ENCODE results near the gene CHMP6. TPM values are rescaled to one million over a fixed set of nuclear protein-coding genes. Genes with fewer than 3 reads are reported as not detected.
"Not testable (repeated sequence)": the region's sequence is repeated elsewhere in the genome, so short reads cannot be mapped to it uniquely, and the experiment has no call there.

Gene CHMP6
- total RNA-seq, 1 donor from 2014 or later, result 29.1 TPM

- DNase-seq (ENCODE audit: extremely low spot score, unreplicated experiment), result no peak
- Mint-ChIP-seq H3K27ac (no peak overlapping the region), H3K4me3 (no peak overlapping the region), H3K36me3 (no peaks in the 10 kb centered on the region), H3K4me1 (ENCODE audit: unreplicated experiment) (peaks cover 25% of the 10 kb centered on the region), H3K27me3 (peaks cover 10% of the 10 kb centered on the region), H3K9me3 (no peaks in the 10 kb centered on the region)
- no peak for TF ChIP-seq CTCF (conservative IDR thresholded peaks at IDR 0.05)
Observed at GRCh38 chr17:81026266-81027036, 34.8 kb downstream of the CHMP6 start.

- no peaks in the 10 kb centered on the region for H3K9me3 Mint-ChIP-seq
- no peak overlapping the region for H3K4me3 Mint-ChIP-seq
- no peak for TF ChIP-seq CTCF (conservative IDR thresholded peaks at IDR 0.05)
- no peak overlapping the region for H3K27ac Mint-ChIP-seq
- DNase-seq (ENCODE audit: extremely low spot score, unreplicated experiment), result no peak
- peaks cover 23% of the 10 kb centered on the region for H3K4me1 Mint-ChIP-seq (ENCODE audit: unreplicated experiment)
- no peaks in the 10 kb centered on the region for H3K36me3 Mint-ChIP-seq
- H3K27me3 Mint-ChIP-seq, result peaks cover 10% of the 10 kb centered on the region
Observed at GRCh38 chr17:81027038-81027437, 35.4 kb downstream of the CHMP6 start.

GRCh38 chr17:81027591-81028505 is 36.2 kb downstream of the CHMP6 start:
- Mint-ChIP-seq H3K27ac (no peak overlapping the region), H3K9me3 (no peaks in the 10 kb centered on the region), H3K4me1 (ENCODE audit: unreplicated experiment) (peaks cover 19% of the 10 kb centered on the region), H3K36me3 (no peaks in the 10 kb centered on the region), H3K27me3 (peaks cover 10% of the 10 kb centered on the region), H3K4me3 (no peak overlapping the region)
- no peak for TF ChIP-seq CTCF (conservative IDR thresholded peaks at IDR 0.05)
- DNase-seq (ENCODE audit: extremely low spot score, unreplicated experiment), result no peak

GRCh38 chr17:81028506-81028858 is 36.8 kb downstream of the CHMP6 start:
- Mint-ChIP-seq H3K4me1 (ENCODE audit: unreplicated experiment) (peaks cover 22% of the 10 kb centered on the region), H3K36me3 (no peaks in the 10 kb centered on the region), H3K27ac (no peak overlapping the region), H3K9me3 (no peaks in the 10 kb centered on the region), H3K27me3 (peaks cover 10% of the 10 kb centered on the region), H3K4me3 (no peak overlapping the region)
- DNase-seq (ENCODE audit: extremely low spot score, unreplicated experiment), result no peak
- no peak for TF ChIP-seq CTCF (conservative IDR thresholded peaks at IDR 0.05)

GRCh38 chr17:81029859-81030258 is 38.2 kb downstream of the CHMP6 start:
- no peaks in the 10 kb centered on the region for H3K36me3 Mint-ChIP-seq
- H3K4me1 Mint-ChIP-seq (ENCODE audit: unreplicated experiment), result peaks cover 24% of the 10 kb centered on the region
- H3K27ac Mint-ChIP-seq, result no peak overlapping the region
- no peak for DNase-seq (ENCODE audit: extremely low spot score, unreplicated experiment)
- no peaks in the 10 kb centered on the region for H3K9me3 Mint-ChIP-seq
- no peak overlapping the region for H3K4me3 Mint-ChIP-seq
- peaks cover 10% of the 10 kb centered on the region for H3K27me3 Mint-ChIP-seq
- no peak for TF ChIP-seq CTCF (conservative IDR thresholded peaks at IDR 0.05)

GRCh38 chr17:81030312-81030711 is 38.7 kb downstream of the CHMP6 start:
- H3K27ac Mint-ChIP-seq; H3K36me3 Mint-ChIP-seq; H3K27me3 Mint-ChIP-seq; H3K9me3 Mint-ChIP-seq; H3K4me3 Mint-ChIP-seq; DNase-seq (ENCODE audit: extremely low spot score, unreplicated experiment): not testable (repeated sequence)
- peaks cover 24% of the 10 kb centered on the region for H3K4me1 Mint-ChIP-seq (ENCODE audit: unreplicated experiment)
